ENCODE measurements around the gene STK16.
A peak's percentile ranks its signal among the peaks of the same experiment; 100 is the strongest.

STK16 gene

DNA sequence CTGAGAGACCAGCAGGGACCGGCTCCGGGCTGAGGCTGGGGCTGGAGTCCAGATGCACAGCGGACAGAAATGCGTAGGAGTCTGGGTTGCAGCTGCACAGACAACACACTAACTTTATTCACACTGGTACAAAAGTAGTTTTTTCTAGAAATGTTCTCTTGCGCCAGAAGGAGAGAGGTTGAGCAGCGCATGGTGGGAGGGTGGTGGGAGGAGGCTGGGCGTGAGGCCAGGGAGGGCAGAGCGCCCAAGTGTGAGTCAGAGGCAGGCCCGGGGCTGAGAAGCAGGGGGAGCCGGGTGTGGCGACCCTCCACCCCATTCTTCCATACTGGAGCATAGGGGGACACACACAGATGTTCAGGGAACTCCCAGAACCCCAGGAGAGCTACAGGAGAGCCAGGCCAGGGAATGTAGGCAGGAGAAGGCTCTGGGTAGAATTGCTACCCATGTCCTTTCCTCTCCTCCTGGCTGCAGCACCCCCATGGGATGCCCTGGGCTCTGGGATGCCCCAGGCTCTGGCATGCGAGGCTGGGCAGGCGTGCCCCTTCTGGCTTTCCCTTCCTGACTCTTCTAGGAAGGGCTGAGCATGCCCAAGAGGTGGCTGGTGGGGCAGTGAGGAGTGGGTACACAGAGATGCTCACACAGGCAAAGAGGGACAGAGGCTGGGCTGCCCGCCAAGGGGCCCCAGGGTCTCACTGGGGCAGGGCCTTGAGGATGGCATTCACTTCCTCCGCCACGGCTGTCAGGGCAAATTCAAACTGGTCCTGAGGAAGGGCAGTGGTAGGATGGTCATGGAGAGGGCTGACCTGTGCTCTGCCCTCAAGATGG, 44.5 kb downstream of the STK16 start:
- DNase-seq, result no peak

- DNase-seq, result no peak
These were observed 45.3 kb downstream of the STK16 start for GRCh38 chr2:219290381-219291171.

- no peak for DNase-seq
These were observed 46.1 kb downstream of the STK16 start for GRCh38 chr2:219291394-219291793.

GRCh38 chr2:219291910-219292490, 46.7 kb downstream of the STK16 start:
- DNase-seq, result no peak

- no peak for DNase-seq
These were observed 47.3 kb downstream of the STK16 start for GRCh38 chr2:219292616-219293015.

- DNase-seq, result no peak
These were observed 48.5 kb downstream of the STK16 start for GRCh38 chr2:219293736-219294231.

DNA sequence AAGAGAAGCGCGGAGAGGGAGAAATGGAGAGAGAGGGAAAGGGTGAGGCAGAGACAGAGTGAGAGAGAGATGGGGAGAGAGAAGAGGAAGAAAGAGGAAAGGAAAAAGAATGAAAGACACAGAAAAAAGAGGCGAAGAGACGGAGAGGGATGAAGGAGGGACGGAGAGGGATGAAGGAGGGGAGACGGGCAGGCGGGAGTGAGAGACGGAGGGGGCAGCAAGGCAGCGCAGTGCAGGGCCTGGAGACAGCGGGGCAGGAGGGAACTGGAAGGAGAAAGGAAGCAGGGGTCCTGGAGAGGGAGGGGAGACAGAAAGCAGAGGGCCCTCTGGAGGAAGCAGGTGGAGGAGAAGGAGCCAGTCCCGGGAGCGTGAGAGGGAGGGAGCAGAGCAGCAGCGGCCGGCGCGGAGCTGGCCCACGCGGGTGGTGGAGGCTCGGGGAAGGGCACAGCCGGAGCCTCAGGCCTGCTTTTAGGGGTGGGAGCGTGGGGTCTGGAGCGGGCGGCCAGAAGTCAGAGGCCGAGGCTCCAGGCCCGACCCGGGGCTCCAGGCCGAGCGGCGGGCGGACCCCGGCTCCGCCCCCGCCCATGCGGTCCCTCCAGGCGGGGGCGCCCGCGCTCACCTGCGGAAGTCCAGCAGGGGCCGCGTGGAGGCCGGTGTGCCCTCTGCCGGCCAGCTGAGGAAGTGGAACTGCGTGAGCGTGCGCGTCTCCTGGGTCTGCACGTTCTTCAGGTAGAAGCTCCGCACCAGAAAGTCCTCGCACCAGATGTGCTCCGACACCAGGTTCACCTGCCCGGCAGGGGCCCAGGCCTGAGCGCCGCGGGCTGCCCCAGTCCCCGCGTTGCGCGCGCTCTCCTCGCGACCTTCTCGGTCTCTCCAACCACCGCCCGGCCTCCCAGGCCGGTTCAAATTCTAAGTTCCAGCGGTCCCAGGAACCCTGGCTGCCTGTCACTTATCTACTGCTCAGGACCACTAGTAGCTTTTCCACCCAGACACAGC, 49.4 kb downstream of the STK16 start:
- DNase-seq, result peak; percentile 64

DNA sequence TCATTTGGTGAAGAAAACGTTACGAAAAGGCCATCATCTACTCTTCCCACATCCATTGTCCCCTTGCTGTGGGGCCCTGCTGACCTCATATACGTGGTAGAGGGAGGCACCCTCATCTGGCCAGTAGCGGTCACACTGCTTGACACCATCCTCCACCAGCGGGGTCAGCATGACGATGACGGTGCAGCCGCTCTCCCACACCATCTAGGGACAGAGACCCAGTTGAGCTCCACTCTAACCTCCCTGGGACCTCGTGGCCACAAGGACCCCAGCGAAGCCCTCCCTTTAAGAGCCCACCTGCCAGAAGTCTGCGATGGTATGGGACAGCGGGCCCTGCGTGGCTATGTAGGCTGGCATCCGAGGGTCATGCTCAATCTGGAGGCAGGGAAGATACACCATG, 50.9 kb downstream of the STK16 start:
- DNase-seq, result no peak

GRCh38 chr2:219296631-219297391, 51.5 kb downstream of the STK16 start:
- DNase-seq, result no peak

DNA sequence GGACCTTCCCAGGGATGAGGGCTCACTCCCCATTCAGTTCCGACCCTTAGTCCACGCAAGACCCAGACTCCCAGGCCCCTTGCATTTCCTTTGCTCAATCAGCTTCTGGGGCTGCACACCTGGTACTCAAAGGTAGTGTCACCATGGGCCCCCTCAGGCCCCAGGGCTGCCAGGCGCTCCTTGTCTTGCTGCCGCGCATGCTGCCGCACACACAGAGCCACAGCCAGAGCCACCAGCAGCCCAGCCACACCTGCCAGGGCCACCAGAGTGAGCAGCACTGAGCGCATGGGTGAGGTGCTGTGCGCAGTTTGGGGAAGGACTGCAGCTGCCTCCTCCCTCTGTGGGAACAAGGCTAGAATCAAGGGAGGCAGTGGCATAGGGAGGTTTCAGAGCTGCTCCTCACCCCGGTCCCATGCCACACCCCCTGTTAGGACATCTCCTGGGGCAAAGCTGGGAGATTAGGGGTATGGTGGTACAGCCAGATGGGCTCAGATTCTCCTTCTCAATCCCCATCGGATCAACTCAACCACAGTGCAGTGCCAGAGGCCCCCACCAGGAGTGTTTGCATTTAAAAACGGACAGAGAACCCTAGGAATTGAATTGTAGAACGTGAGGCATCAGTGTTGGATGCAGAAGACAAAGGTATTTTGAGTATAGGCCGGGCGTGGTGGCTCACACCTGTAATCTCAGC, 52.6 kb downstream of the STK16 start:
- DNase-seq, result no peak

DNA sequence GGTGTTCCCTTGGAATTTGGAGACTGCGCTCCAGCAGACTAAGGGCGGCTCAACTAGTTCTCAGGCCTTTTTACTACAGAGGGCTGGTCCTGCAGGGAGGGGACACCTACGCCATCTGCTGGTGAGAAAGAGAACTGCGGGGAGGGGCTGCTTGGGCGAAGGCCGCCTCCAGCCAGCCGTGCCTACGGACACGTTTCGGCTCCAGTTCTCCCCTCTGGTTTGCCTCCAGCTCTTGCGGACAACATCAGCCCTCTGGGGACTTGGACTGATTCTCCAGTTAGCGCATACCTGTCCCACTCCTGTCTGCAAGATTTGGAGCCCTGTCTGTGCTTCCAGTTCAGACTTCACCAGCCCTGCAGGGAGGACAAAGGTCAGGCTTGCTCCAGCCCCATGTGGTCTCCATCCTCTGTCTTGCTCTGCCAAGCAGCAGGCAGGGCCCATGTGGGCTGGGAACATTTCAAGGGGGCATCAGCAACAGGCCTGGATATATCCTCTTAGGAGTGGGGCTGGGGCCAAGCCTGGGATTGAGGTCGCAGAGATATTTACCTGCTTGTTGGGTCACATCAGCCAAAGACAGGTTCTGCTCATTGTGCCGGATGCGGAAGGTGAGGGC, 53.6 kb downstream of the STK16 start:
- peak; percentile 56 for DNase-seq

- DNase-seq, result no peak
These were observed 54.1 kb downstream of the STK16 start for GRCh38 chr2:219299372-219299760.

Measured in COR-L47 (cell line).